B cell (primary cell): Measurements from ENCODE around the gene PLSCR4.

Experiments
- CTCF ChIP-seq: fragments of 200-600 bp; IDR thresholded peaks from one replicate; pipeline ENCODE4 v1.8.0; 2022; ENCODE audit warnings: antibody characterized with exemption, mild to moderate bottlenecking
- EZH2 ChIP-seq: IDR thresholded peaks from 2 replicates; pipeline ENCODE4 v1.6.1; 2012; ENCODE audit warnings: borderline replicate concordance, low read depth, mild to moderate bottlenecking, moderate library complexity, low read length; ENCODE audit not compliant: insufficient read depth, poor library complexity, severe bottlenecking

- TF ChIP-seq CTCF (no peak), EZH2 (no peak)
Measured at GRCh38 chr3:146259880-146260589, 9.1 kb upstream of the PLSCR4 start.
